ENCODE data around the gene ASH1L. TPM values are rescaled to one million over a fixed set of nuclear protein-coding genes. Genes with fewer than 3 reads are reported as not detected.

Gene ASH1L
- total RNA-seq, 1 experiment from 2014 or later: 30.5 TPM

GRCh38 chr1:155471891-155472290, 90.7 kb downstream of the ASH1L start:
- peaks cover 0 to 7% of the 10 kb centered on the region in 2 experiments; a peak in 2 of 4 replicates for H3K4me1 ChIP-seq (ENCODE audit: control insufficient read depth in 1 of 2, insufficient read depth in 2 of 2, low read length in 2 of 2)
- ATAC-seq (no peak), DNase-seq (ENCODE audit: low read depth, low spot score) (no peak)
- peaks cover 6% of the 10 kb centered on the region; the same call in 1 of the 2 replicates for H4K20me1 ChIP-seq (ENCODE audit: insufficient read depth)
- H3K27me3 ChIP-seq (ENCODE audit: insufficient read depth, low read length): no peaks in the 10 kb centered on the region
- RAD21 ChIA-PET (ENCODE audit: low non-redundant PET in 1 of 2, low total read pairs in 2 of 2, uncharacterized antibody in 2 of 2, unreplicated experiment in 2 of 2): no interaction called here
- no peak overlapping the region for H3K4me2 ChIP-seq (ENCODE audit: low read length)
- no peak overlapping the region for H3K4me3 ChIP-seq (replicated peaks in 1 of 2; ENCODE audit: low read depth in 1 of 2, low read length in 2 of 2)
- intact Hi-C loops (cut with micrococcal nuclease): no loop called here
- no TSS peak for BruUV-seq (replicated peaks)
- H3K36me3 ChIP-seq (ENCODE audit: control insufficient read depth in 1 of 2, insufficient read depth in 2 of 2, low read length in 2 of 2): no peaks in the 10 kb centered on the region
- no peak overlapping the region for H3K27ac ChIP-seq (ENCODE audit: low read depth, low read length)
- H3K79me2 ChIP-seq (ENCODE audit: insufficient read depth, low read length): peaks cover 43% of the 10 kb centered on the region
- H2AFZ ChIP-seq (ENCODE audit: low read depth, low read length, poor library complexity, severe bottlenecking): no peak overlapping the region
- peaks cover 7 to 9% of the 10 kb centered on the region in 2 experiments; a peak in 2 of 4 replicates for H3K9me3 ChIP-seq (ENCODE audit: control insufficient read depth in 1 of 2, insufficient read depth in 1 of 2, low read depth in 1 of 2, low read length in 2 of 2)
- POLR2A ChIA-PET: no interaction called here
- H3K9me2 ChIP-seq (ENCODE audit: insufficient read depth): no peaks in the 10 kb centered on the region
- no peak overlapping the region for H3K9ac ChIP-seq (ENCODE audit: low read length)
- CTCF ChIA-PET: no interaction called here
- TF ChIP-seq EZH2phosphoT487 (IDR thresholded peaks at IDR 0.05; ENCODE audit: borderline replicate concordance) (no peak), ZNF274 (IDR thresholded peaks at IDR 0.05; ENCODE audit: low read depth, low read length) (no peak), TCF7L2 (IDR thresholded peaks at IDR 0.05; ENCODE audit: borderline replicate concordance, extremely low read depth, insufficient read depth, insufficient read length) (no peak), SP1 (IDR thresholded peaks at IDR 0.05; ENCODE audit: low read depth) (no peak), POLR2AphosphoS5 (IDR thresholded peaks at IDR 0.05; ENCODE audit: low read depth, low read length) (no peak), ZFX (IDR thresholded peaks at IDR 0.05) (no peak), RAD21 (IDR thresholded peaks at IDR 0.05; ENCODE audit: low read depth) (no peak), CEBPB (IDR thresholded peaks at IDR 0.05; ENCODE audit: low read depth) (no peak), SRF (IDR thresholded peaks at IDR 0.05; ENCODE audit: low read depth) (no peak), JUND (IDR thresholded peaks at IDR 0.05) (no peak), POLR2A (IDR thresholded peaks at IDR 0.05; ENCODE audit: borderline replicate concordance, extremely low read depth, insufficient read depth, insufficient read length) (no peak), EGR1 (IDR thresholded peaks at IDR 0.05; ENCODE audit: low read depth) (no peak), ATF3 (IDR thresholded peaks at IDR 0.05) (no peak), MAX (IDR thresholded peaks at IDR 0.05) (no peak), EZH2 (IDR thresholded peaks at IDR 0.05) (no peak), REST (IDR thresholded peaks at IDR 0.05; ENCODE audit: low read depth) (no peak), ZBTB33 (IDR thresholded peaks at IDR 0.05; ENCODE audit: extremely low read depth, insufficient replicate concordance, low read length) (no peak), SIN3A (IDR thresholded peaks at IDR 0.05; ENCODE audit: low read depth) (no peak)

Measured in HCT116 (cell line).